ENCODE data around the gene ACO1. TPM values are rescaled to one million over a fixed set of nuclear protein-coding genes. Genes with fewer than 3 reads are reported as not detected.

The ACO1 gene
- total RNA-seq, 1 donor = 105 TPM

DNA sequence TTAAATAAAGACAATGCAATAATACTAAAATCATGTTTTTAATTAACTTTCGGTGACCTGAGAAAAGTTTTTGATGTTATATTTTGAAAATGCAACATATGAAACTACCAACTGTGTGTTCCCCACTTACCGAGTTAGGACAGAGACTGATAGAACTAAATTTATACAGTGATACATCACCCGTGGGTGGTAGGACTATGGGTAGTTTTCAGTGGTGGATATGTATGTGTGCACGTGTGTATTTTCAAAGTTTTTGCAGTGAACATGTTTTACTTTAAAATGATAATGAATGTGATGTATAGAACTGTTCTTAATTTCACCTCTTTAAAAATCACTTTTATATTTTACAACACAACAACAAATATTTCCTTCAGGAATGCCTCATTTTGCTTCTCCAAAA, 25.0 kb upstream of the ACO1 start:
- Histone ChIP-seq H3K79me2 (ENCODE audit: insufficient read depth, low read length) (no peaks in the 10 kb centered on the region), H2AFZ (ENCODE audit: low read length) (no peak overlapping the region), H3K36me3 (ENCODE audit: insufficient read depth, low read length) (no peaks in the 10 kb centered on the region), H3K4me2 (ENCODE audit: insufficient read depth, low read length) (no peak overlapping the region), H3K4me3 (ENCODE audit: insufficient read depth, low read length) (no peak overlapping the region), H3K27me3 (ENCODE audit: insufficient read depth, low read length) (no peaks in the 10 kb centered on the region), H3K4me1 (ENCODE audit: insufficient read depth, low read length) (no peaks in the 10 kb centered on the region), H3K9me3 (ENCODE audit: low read depth, low read length) (no peaks in the 10 kb centered on the region), H3K27ac (ENCODE audit: low read depth, low read length) (no peak overlapping the region), H4K20me1 (ENCODE audit: insufficient read depth, low read length) (no peaks in the 10 kb centered on the region)
- DNase-seq (ENCODE audit: insufficient read length, low spot score, missing footprints) = no peak
- no peak for TF ChIP-seq CTCF (IDR thresholded peaks at IDR 0.05; ENCODE audit: extremely low read depth, low read depth, low read length)

- Histone ChIP-seq H3K36me3 (ENCODE audit: insufficient read depth, low read length) (no peaks in the 10 kb centered on the region), H4K20me1 (ENCODE audit: insufficient read depth, low read length) (no peaks in the 10 kb centered on the region), H3K27ac (ENCODE audit: low read depth, low read length) (no peak overlapping the region), H3K79me2 (ENCODE audit: insufficient read depth, low read length) (no peaks in the 10 kb centered on the region), H3K27me3 (ENCODE audit: insufficient read depth, low read length) (no peaks in the 10 kb centered on the region), H2AFZ (ENCODE audit: low read length) (no peak overlapping the region), H3K9me3 (ENCODE audit: low read depth, low read length) (no peaks in the 10 kb centered on the region), H3K4me3 (ENCODE audit: insufficient read depth, low read length) (no peak overlapping the region), H3K4me2 (ENCODE audit: insufficient read depth, low read length) (no peak overlapping the region), H3K4me1 (ENCODE audit: insufficient read depth, low read length) (no peaks in the 10 kb centered on the region)
- TF ChIP-seq CTCF (IDR thresholded peaks at IDR 0.05; ENCODE audit: extremely low read depth, low read depth, low read length) = no peak
- DNase-seq (ENCODE audit: insufficient read length, low spot score, missing footprints) = no peak
Observed at GRCh38 chr9:32360983-32361673, 23.3 kb upstream of the ACO1 start.

- no peak for TF ChIP-seq CTCF (IDR thresholded peaks at IDR 0.05; ENCODE audit: extremely low read depth, low read depth, low read length)
- Histone ChIP-seq H3K4me2 (ENCODE audit: insufficient read depth, low read length) (no peak overlapping the region), H3K27ac (ENCODE audit: low read depth, low read length) (no peak overlapping the region), H3K4me3 (ENCODE audit: insufficient read depth, low read length) (no peak overlapping the region), H3K27me3 (ENCODE audit: insufficient read depth, low read length) (no peaks in the 10 kb centered on the region), H3K79me2 (ENCODE audit: insufficient read depth, low read length) (no peaks in the 10 kb centered on the region), H2AFZ (ENCODE audit: low read length) (no peak overlapping the region), H3K9me3 (ENCODE audit: low read depth, low read length) (no peaks in the 10 kb centered on the region), H3K4me1 (ENCODE audit: insufficient read depth, low read length) (no peaks in the 10 kb centered on the region), H3K36me3 (ENCODE audit: insufficient read depth, low read length) (no peaks in the 10 kb centered on the region), H4K20me1 (ENCODE audit: insufficient read depth, low read length) (no peaks in the 10 kb centered on the region)
- no peak for DNase-seq (ENCODE audit: insufficient read length, low spot score, missing footprints)
Observed at GRCh38 chr9:32371279-32371678, 13.2 kb upstream of the ACO1 start.

GRCh38 chr9:32371679-32372078, 12.8 kb upstream of the ACO1 start:
- no peaks in the 10 kb centered on the region for H4K20me1 ChIP-seq (ENCODE audit: insufficient read depth, low read length)
- H3K9me3 ChIP-seq (ENCODE audit: low read depth, low read length) = no peaks in the 10 kb centered on the region
- H3K36me3 ChIP-seq (ENCODE audit: insufficient read depth, low read length) = no peaks in the 10 kb centered on the region
- no peaks in the 10 kb centered on the region for H3K79me2 ChIP-seq (ENCODE audit: insufficient read depth, low read length)
- no peak overlapping the region for H2AFZ ChIP-seq (ENCODE audit: low read length)
- no peaks in the 10 kb centered on the region for H3K27me3 ChIP-seq (ENCODE audit: insufficient read depth, low read length)
- no peak overlapping the region for H3K4me3 ChIP-seq (ENCODE audit: insufficient read depth, low read length)
- no peak for DNase-seq (ENCODE audit: insufficient read length, low spot score, missing footprints)
- H3K27ac ChIP-seq (ENCODE audit: low read depth, low read length) = no peak overlapping the region
- no peak overlapping the region for H3K4me2 ChIP-seq (ENCODE audit: insufficient read depth, low read length)
- no peaks in the 10 kb centered on the region for H3K4me1 ChIP-seq (ENCODE audit: insufficient read depth, low read length)
- TF ChIP-seq CTCF (IDR thresholded peaks at IDR 0.05; ENCODE audit: extremely low read depth, low read depth, low read length) = no peak
